Measurements from ENCODE around the gene SPEM3.

The SPEM3 gene

DNA sequence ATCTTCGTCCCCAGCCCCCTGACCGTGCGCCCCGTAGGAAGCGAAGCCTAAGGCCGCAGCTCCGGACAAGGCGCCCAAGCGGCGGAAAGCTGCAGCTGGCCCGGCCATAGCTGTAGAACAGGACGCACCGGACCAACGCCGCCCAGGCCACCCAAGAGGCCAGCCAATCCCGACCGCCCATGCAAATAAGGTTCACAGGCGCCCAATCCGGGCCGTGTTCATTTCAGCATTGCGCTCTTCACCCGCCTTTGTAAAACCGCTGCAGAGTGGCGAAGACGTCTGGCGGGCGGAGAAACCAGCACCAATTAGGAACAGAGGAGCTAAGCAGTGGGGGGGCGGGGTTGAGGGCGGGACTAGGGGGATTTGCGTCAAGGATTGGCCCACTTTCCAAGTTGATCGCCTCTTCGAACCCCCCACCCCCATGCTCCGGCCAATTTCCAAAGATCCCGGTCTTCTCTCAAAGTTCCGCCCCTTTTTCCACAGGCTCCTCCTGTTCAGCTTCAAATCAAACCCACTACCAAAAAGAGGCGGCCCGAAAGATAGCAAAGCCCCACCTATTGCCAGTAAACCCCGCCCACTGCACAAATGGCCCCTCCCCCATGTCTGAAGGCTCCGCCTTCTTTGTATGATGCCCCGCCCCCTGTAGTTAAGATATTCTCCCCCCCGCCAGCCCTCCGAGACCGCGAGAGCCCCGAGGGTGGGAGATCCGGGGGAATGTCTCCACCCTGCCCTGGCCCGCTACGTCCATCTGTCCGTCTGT lies 24.5 kb upstream of the SPEM3 start, which contains the start of gene TMEM256:
TSS of gene TMEM256 (minus strand) at position 121 of the 760 bp plus-strand sequence. CDS start at position 108, 13 bp downstream.
- peak; percentile 100 for DNase-seq
- peak within 1 kb of the TSS; percentile 75 for H2BK120ac ChIP-seq (ENCODE audit: low read depth, low read length)
- peak within 1 kb of the TSS; percentile 97 for H3K27ac ChIP-seq (ENCODE audit: low read length, poor library complexity, severe bottlenecking)
- H3K14ac ChIP-seq (ENCODE audit: low read length in 2 of 2) = peak within 1 kb of the TSS; percentile 62 to 81
- H3K18ac ChIP-seq (ENCODE audit: low read depth in 1 of 2, low read length in 2 of 2) = peak within 1 kb of the TSS; percentile 95 to 96
- H3K4ac ChIP-seq (ENCODE audit: low read depth in 1 of 2, low read length in 2 of 2) = peak within 1 kb of the TSS in 1 of 2 experiments; percentile 76
- H3K27me3 ChIP-seq (ENCODE audit: control insufficient read depth in 1 of 2, insufficient read depth in 1 of 2, low read length in 2 of 2) = no peaks in the 10 kb centered on the region
- peak within 1 kb of the TSS in 1 of 2 experiments; percentile 97 for H3K23ac ChIP-seq (ENCODE audit: low read length in 2 of 2)
- H3K9ac ChIP-seq (ENCODE audit: low read length) = peak within 1 kb of the TSS; percentile 91
- peaks cover 20% of the 10 kb centered on the region for H3K4me1 ChIP-seq (ENCODE audit: control insufficient read depth, insufficient read depth, low read depth, low read length)
- no peaks in the 10 kb centered on the region for H3K9me3 ChIP-seq (ENCODE audit: control insufficient read depth, low read length)
- peak within 1 kb of the TSS; percentile 65 for H4K91ac ChIP-seq (ENCODE audit: low read length)
- peak within 1 kb of the TSS; percentile 80 to 90 for H3K4me3 ChIP-seq (ENCODE audit: insufficient read depth in 1 of 2, low read depth in 1 of 2, low read length in 2 of 2)
- under 1% methylated on average over 48 of the region's 49 CpGs for WGBS
- H2AK5ac ChIP-seq (ENCODE audit: low read length, severe bottlenecking) = peak within 1 kb of the TSS; percentile 31
- peak within 1 kb of the TSS; percentile 99 for H4K8ac ChIP-seq (ENCODE audit: low read length)
- peaks cover 13% of the 10 kb centered on the region for H3K79me1 ChIP-seq (replicated peaks; ENCODE audit: low read length, poor library complexity, severe bottlenecking)
- H2BK12ac ChIP-seq (ENCODE audit: low read length in 2 of 2) = peak within 1 kb of the TSS in 1 of 2 experiments; percentile 88
- H3K36me3 ChIP-seq (ENCODE audit: control insufficient read depth in 1 of 2, insufficient read depth in 2 of 2, low read depth in 1 of 2, low read length in 2 of 2) = peaks cover 7 to 11% of the 10 kb centered on the region in 2 experiments
- H2BK15ac ChIP-seq (ENCODE audit: low read depth, poor library complexity, severe bottlenecking) = peak within 1 kb of the TSS; percentile 80
- H2AFZ ChIP-seq (ENCODE audit: low read depth, low read length) = peak within 1 kb of the TSS; percentile 84
- peak within 1 kb of the TSS; percentile 82 for H2BK5ac ChIP-seq (ENCODE audit: low read depth, low read length, poor library complexity, severe bottlenecking)
- H3K4me2 ChIP-seq (ENCODE audit: low read length, poor library complexity, severe bottlenecking) = peak within 1 kb of the TSS; percentile 84

DNA sequence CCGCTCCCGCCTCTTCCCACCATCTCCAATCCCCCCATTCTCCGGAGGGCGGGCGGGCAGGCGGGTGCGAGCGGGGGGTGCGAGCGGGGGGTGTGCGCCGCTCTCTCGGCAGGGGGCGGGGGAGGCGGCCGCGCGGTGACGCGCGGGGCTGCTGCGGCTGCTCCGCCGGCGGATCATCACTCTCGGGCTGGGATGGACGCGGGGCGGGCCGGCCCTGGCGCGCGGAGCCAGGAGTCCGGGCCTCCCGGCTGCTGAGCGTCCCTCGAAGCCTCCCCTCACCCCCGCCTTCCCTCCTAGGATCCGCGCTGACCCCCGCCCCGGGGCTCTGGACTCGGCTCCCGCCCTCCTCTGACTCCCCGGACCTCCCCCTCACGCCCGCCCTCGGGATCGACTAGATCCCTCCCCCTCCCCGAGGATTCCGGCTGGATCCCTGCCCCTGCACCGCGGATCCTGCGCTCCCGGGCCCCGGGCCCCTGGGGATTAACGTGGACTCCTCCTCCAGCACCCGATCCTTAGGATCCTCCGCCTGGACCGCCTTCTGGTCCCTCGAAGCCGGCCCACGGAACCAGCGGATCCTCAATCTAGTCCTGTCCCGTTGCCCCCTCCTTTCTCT lies 23.8 kb upstream of the SPEM3 start:
- Histone ChIP-seq H3K4me2 (ENCODE audit: low read length, poor library complexity, severe bottlenecking) (peak overlapping the region; percentile 75), H2BK12ac (ENCODE audit: low read length in 2 of 2) (peak overlapping the region in 1 of 2 experiments; percentile 88), H3K79me1 (replicated peaks; ENCODE audit: low read length, poor library complexity, severe bottlenecking) (peaks cover 13% of the 10 kb centered on the region), H3K4ac (ENCODE audit: low read depth in 1 of 2, low read length in 2 of 2) (peak overlapping the region; percentile 58 to 71), H2BK120ac (ENCODE audit: low read depth, low read length) (peak overlapping the region; percentile 75), H4K8ac (ENCODE audit: low read length) (peak overlapping the region; percentile 69), H3K4me1 (ENCODE audit: control insufficient read depth, insufficient read depth, low read depth, low read length) (peaks cover 20% of the 10 kb centered on the region), H2BK5ac (ENCODE audit: low read depth, low read length, poor library complexity, severe bottlenecking) (no peak overlapping the region), H3K9me3 (ENCODE audit: control insufficient read depth, low read length) (no peaks in the 10 kb centered on the region), H2BK15ac (ENCODE audit: low read depth, poor library complexity, severe bottlenecking) (peak overlapping the region; percentile 80), H3K27ac (ENCODE audit: low read length, poor library complexity, severe bottlenecking) (no peak overlapping the region), H3K14ac (ENCODE audit: low read length in 2 of 2) (peak overlapping the region; percentile 62 to 91), H3K36me3 (ENCODE audit: control insufficient read depth in 1 of 2, insufficient read depth in 2 of 2, low read depth in 1 of 2, low read length in 2 of 2) (peaks cover 14 to 18% of the 10 kb centered on the region in 2 experiments), H2AFZ (ENCODE audit: low read depth, low read length) (peak overlapping the region; percentile 78), H4K91ac (ENCODE audit: low read length) (peak overlapping the region; percentile 76), H3K4me3 (ENCODE audit: insufficient read depth in 1 of 2, low read depth in 1 of 2, low read length in 2 of 2) (peak overlapping the region; percentile 71 to 90), H3K18ac (ENCODE audit: low read depth in 1 of 2, low read length in 2 of 2) (peak overlapping the region; percentile 88 to 92), H3K23ac (ENCODE audit: low read length in 2 of 2) (peak overlapping the region in 1 of 2 experiments; percentile 89), H3K9ac (ENCODE audit: low read length) (peak overlapping the region; percentile 90), H3K27me3 (ENCODE audit: control insufficient read depth in 1 of 2, insufficient read depth in 1 of 2, low read length in 2 of 2) (no peaks in the 10 kb centered on the region), H2AK5ac (ENCODE audit: low read length, severe bottlenecking) (no peak overlapping the region)
- 3% methylated on average over 46 of the region's 65 CpGs for WGBS
- peak; percentile 54 for DNase-seq

DNA sequence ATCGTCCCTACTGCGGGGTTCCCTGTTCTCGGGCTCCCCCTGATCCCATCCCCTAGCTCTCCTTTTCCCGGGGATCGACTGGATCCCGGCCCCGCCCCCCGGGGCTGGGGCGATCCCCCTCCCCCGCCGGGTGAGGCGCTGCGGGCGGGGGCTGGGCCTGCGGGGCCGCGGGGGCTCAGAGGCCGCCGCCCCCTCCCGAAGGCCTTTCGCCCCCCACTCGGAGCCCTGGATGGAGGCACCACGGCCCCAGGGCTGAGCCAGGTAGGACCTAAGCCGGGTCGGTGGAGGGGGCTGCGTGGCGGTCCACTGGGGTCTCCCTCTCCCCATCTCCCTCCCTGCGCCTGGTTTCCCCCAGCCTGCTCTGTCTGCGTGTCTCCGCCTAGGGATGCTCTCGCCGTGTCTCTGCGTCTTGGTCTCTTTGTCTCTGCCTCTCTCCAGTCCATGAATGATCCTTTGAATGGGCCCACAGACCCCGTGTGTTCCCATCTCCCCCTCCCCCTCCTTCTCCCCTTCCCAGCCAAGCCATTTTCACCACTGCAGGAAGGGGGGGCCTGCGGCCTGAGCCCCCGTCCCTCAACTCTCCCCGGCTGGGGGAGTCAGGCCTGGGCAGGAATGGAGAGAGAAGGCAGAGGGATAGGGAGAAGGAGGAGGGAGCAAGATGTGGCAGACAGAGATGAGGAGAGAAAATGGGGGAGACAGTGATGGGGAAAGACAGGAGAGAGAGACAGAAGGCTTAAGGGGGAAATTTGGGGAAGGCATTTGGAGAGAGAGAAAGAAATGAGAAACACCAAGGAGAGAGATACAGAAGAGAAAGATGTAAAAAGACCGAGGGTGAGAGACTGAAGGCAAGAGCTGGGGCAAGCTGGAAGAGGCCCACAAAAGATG lies 23.1 kb upstream of the SPEM3 start:
- H3K9ac ChIP-seq (ENCODE audit: low read length) = peak overlapping the region; percentile 90

More for the DNA sequence above, 23.1 kb upstream of the SPEM3 start:
- peak overlapping the region; percentile 76 for H4K91ac ChIP-seq (ENCODE audit: low read length)
- H3K9me3 ChIP-seq (ENCODE audit: control insufficient read depth, low read length) = no peaks in the 10 kb centered on the region
- H3K36me3 ChIP-seq (ENCODE audit: control insufficient read depth in 1 of 2, insufficient read depth in 2 of 2, low read depth in 1 of 2, low read length in 2 of 2) = peaks cover 22 to 26% of the 10 kb centered on the region in 2 experiments
- H3K27me3 ChIP-seq (ENCODE audit: control insufficient read depth in 1 of 2, insufficient read depth in 1 of 2, low read length in 2 of 2) = no peaks in the 10 kb centered on the region
- H2BK12ac ChIP-seq (ENCODE audit: low read length in 2 of 2) = peak overlapping the region in 1 of 2 experiments; percentile 70
- H3K18ac ChIP-seq (ENCODE audit: low read depth in 1 of 2, low read length in 2 of 2) = peak overlapping the region; percentile 88 to 92
- peak overlapping the region; percentile 11 for H3K27ac ChIP-seq (ENCODE audit: low read length, poor library complexity, severe bottlenecking)
- peak overlapping the region in 1 of 2 experiments; percentile 89 for H3K23ac ChIP-seq (ENCODE audit: low read length in 2 of 2)
- peaks cover 20% of the 10 kb centered on the region for H3K4me1 ChIP-seq (ENCODE audit: control insufficient read depth, insufficient read depth, low read depth, low read length)
- WGBS = 3% methylated on average over 28 of the region's 38 CpGs
- H3K4ac ChIP-seq (ENCODE audit: low read depth in 1 of 2, low read length in 2 of 2) = peak overlapping the region; percentile 58 to 71
- H2AK5ac ChIP-seq (ENCODE audit: low read length, severe bottlenecking) = no peak overlapping the region
- peak overlapping the region; percentile 71 to 90 for H3K4me3 ChIP-seq (ENCODE audit: insufficient read depth in 1 of 2, low read depth in 1 of 2, low read length in 2 of 2)
- H4K8ac ChIP-seq (ENCODE audit: low read length) = no peak overlapping the region
- peak overlapping the region; percentile 75 for H3K4me2 ChIP-seq (ENCODE audit: low read length, poor library complexity, severe bottlenecking)
- peak overlapping the region; percentile 63 for H2BK15ac ChIP-seq (ENCODE audit: low read depth, poor library complexity, severe bottlenecking)
- peak overlapping the region; percentile 75 for H2BK120ac ChIP-seq (ENCODE audit: low read depth, low read length)
- peak; percentile 34 for DNase-seq
- peak overlapping the region; percentile 64 for H2AFZ ChIP-seq (ENCODE audit: low read depth, low read length)
- peak overlapping the region; percentile 62 to 91 for H3K14ac ChIP-seq (ENCODE audit: low read length in 2 of 2)
- peaks cover 16% of the 10 kb centered on the region for H3K79me1 ChIP-seq (replicated peaks; ENCODE audit: low read length, poor library complexity, severe bottlenecking)
- no peak overlapping the region for H2BK5ac ChIP-seq (ENCODE audit: low read depth, low read length, poor library complexity, severe bottlenecking)

All from mesenchymal stem cell (in vitro differentiated cells and primary cell).